Activated CD4-positive, alpha-beta T cell treated with anti-CD3 and anti-CD28 coated beads, Interleukin-2, amount 50 U/mL, for 24 hours (primary cell): Measurements from ENCODE around the gene TMEM120B.

Experiments used
- DNase-seq, 2 donors: peaks; one replicate each; pipeline ENCODE4 v3.0.0-alpha.2; 2020; ENCODE audit warnings: low read depth in 1 of 2, low spot score in 1 of 2

Gene TMEM120B

DNA sequence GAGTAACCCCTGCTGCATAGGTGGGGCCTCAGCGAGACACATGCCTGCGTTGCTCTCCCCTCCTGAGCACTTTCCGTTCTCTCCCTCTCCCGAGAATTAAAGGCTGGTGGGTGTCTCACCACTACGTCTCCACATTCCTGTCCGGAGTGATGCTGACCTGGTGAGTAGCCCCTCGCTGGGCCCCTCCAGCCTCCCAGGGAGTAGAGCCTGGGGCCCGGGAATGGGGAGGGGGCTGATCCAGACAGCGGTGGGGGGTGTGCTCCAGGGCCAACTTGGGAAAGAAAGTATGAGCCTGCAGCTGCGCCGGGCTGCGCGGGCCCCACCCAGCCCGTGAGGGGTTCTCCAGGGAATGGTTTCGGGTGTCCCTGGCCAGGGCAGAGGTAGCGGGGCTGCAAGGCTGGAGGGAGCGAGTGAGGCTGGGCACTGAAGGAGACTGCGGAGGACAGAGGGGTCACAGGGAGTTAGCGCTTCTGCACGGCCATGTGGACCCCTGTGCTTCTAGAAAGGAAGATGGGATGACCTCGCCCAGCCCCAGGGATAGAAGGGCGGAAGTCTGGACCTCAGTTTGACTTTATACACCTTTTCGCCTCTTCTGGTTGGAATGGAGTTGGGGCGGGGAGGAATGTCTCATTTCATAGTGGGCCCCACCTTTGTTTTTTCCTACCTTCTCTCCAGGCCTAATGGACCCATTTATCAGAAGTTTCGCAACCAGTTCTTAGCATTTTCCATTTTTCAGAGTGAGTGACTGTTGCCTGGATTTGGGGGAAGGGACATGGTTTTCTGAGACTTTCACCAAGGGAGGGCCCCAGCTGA lies 58.5 kb downstream of the TMEM120B start:
- DNase-seq = no peak

DNA sequence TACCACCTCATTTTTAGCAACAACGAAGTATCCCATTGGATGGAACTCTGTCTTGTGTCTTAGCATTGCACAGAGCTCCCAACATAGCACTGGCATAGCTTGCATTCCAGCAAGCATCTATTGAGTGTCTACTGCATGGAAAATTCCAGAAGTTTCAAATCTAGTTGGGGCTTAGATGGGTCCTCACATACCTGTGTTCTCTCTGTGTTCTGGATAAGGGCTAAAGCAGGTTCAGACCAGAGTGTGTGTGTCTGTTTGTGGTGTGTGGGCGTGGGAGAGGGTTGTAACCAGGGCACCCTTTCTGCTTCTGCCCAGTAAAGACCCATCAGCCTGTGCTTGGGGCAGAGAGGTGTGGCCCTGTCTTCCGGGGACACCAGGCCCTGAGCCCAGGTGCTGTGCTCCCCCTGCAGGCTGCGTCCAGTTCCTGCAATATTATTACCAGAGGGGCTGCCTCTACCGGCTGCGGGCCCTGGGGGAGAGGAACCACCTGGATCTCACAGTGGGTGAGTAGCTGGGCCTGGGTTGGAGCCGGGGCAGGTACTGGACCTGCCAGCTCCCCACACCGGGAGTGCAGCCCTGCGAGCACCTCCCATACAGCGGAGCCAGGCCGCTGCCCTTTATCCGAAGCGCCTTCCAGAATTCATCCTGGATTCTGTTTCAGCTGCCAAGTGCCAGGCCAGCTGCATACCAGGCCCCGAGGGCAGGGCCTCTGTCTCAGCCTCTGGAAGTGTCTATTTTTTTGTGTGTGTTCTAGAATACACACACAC lies 60.6 kb downstream of the TMEM120B start:
- DNase-seq = peak in 1 of 2 donors; percentile 67

DNA sequence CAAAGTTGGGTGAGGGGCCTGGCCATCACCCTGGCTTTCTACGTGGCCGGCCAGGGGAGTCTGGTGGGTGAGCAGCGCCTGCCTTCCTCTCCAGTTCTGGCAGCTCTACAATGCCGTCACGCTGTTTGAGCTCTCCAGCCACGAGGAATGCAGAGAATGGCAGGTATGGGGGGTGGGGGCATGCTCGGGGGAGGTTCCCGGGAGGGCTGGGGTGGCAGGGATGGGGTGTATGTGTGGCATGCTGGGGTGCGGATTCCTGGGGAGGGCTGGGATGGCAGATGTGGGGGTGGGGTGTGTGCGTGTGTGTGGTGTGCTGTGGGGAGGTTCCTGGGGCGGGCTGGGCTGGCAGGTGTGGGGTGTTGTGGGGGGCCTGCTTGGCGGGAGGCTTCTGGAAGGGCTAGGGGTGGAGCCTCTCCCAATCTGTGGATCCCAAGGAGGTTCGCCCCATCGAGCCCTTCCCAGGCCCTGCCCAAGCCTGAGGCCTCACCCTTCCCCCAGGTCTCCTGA lies 62.5 kb downstream of the TMEM120B start:
- DNase-seq = no peak

DNA sequence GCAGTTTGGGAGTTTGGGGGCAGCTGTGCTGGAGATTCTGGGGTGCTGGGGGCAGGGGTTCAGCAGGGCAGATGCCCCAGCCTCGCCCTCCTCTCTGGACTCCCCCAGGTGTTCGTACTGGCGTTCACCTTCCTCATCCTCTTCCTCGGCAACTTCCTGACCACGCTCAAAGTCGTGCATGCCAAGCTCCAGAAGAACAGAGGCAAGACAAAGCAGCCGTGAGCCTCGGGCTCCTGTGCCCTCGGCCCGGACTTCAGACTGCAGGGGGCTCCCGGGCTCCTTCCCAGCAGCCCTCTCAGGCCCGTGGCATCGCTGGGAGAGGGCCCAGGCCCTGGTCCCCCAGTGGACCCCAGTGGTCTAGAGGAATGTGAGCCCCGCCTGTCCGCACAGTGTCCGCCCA lies 62.9 kb downstream of the TMEM120B start:
- DNase-seq = no peak

DNA sequence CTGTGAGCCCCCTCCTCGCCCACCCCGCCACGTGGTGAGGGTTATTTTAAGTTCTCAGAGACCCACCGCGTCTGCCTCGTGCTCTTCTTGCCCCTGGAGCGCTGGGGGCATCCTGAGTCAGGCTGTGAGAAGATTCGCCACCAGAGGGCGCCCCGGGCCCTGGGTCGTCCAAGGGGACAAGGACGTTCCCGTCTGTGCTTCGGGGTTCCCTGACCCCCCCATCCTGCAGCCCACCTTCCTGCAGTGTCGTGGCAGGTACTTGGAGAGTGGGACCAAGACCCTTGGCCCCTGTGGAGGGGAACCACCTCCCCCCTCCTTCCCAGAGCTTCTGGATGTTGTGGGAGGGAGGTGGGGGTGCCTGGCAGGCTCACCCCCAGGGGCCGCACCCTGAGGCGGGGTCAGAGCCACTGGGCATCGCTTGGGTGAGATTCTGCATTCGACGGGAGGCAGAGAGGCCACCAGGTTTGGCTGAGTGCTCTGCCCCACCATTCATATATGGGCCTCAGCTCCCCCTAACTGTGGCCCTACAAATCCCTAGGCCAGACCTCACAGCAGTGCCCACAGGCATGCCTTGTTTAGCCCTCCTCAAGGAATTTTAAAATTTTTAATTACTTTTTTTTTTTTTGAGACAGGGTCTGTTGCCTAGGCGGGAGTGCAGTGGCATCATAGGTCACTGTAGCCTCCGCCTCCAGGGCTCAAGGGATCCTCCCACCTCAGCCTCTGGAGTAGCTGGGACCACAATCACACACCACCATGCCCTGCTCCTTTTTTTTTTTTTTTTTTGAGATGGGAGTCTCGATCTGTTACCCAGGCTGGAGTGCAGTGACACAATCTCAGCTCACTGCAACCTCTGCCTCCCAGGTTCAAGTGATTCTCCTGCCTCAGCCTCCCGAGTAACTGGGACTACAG lies 63.9 kb downstream of the TMEM120B start:
- DNase-seq = peak; percentile 87 to 88

DNA sequence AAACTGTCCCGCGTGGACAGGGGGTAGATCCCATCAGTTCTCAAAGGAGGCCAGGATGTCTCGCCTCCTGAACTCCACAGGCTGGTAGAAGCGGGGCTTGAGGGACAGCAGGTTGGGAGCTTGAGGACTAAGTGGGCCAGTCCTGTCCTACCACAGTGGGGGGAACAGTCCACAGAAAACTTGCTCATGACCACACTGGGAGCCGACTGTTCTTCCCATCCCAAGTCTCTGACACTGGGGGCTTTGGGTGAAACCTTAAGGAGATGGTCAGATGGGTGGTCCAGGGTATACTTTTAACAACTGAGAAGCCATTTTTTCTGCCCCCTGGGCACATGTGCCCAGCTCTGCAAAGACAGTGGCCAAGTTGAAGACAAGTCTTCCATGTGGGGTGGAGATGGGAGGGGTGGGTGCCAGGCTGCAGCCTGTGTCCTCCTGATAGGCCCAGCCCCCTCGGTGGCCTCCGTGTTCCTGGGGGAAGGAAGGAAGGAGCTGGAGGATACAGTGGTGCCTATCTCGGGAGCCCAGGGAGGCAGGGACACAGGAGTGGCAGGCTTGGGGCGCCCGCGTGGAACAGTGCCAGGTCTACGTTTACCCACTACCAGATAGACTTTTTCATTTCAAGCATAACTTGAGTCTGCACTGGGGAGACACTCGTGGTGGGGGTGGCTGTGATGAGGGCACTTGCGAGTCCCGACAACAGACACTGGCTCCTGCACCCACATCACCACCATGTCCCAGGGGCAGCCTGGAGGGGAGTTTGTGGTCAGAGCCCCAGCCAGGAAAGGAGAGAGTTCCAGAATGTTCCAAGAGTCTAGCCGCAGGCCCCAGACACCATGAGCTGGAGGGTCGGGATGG lies 66.2 kb downstream of the TMEM120B start:
- DNase-seq = no peak

DNA sequence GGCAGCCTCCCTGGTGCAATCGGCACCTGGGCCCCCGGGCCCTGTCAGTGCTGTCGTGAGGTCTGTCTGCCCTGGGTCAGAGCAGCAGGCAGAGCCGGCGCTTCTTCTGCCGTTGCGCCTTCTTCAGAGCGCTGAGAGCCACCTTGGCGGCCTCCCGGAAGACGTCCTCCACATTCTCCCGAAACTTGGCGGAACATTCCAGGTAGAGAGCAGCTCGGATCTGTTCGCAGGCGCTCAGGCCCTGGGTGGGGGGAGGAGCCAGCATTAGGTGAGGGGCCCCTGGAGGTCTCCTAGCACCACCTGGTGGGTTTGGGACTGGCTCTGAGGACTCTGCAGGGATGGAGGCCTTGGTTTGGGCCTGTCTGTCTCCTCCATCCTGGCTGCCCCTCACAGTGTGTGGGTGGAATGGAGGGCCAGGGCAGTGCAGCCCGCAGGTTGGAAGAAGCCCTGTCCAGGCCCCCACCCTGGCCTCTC lies 66.9 kb downstream of the TMEM120B start:
- no peak for DNase-seq

DNA sequence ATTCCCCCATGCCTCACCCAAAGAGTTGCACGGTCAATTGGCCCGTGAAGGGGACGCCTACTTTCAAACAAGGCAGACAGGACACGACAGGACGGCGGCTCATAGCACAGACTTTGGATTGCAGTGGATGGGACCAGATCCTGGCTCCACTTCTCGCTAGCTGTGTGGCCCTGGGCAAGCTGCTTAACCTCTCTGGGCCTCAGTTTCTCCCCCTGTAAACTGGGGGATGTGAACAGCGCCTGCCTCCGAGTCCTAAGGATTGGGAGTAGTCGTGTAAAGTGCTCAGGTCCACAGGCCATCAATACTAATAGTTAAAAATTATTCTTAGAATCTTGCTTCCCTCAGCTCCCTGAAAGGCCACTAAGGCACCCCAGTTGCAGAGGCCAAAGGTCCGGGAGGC lies 67.9 kb downstream of the TMEM120B start:
- DNase-seq = no peak

DNA sequence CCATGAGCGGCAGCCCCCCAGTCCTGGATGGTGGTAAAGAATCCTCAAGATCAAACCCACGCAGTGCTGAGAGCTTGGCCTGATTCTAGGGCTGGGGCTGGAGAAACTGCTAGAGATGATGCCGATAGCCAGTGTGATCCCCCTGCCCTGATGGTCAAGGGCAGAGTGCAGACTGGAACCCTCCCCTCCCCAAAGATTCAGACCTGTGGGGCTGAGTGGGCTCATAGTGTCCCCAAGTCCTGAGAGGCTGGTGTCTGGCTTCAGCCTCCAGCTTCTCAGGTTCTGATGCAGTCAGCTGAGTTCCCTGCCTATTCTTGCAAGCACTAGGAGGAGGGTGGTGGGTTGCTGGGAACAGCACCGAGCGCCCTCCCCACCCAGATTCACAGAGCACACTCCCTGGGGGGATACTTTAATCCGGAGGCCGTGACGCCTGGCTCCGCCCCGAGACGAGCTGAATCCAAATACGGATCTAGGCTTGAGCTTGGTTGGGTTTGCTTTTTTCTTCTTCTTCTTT lies 69.0 kb downstream of the TMEM120B start:
- no peak for DNase-seq

DNA sequence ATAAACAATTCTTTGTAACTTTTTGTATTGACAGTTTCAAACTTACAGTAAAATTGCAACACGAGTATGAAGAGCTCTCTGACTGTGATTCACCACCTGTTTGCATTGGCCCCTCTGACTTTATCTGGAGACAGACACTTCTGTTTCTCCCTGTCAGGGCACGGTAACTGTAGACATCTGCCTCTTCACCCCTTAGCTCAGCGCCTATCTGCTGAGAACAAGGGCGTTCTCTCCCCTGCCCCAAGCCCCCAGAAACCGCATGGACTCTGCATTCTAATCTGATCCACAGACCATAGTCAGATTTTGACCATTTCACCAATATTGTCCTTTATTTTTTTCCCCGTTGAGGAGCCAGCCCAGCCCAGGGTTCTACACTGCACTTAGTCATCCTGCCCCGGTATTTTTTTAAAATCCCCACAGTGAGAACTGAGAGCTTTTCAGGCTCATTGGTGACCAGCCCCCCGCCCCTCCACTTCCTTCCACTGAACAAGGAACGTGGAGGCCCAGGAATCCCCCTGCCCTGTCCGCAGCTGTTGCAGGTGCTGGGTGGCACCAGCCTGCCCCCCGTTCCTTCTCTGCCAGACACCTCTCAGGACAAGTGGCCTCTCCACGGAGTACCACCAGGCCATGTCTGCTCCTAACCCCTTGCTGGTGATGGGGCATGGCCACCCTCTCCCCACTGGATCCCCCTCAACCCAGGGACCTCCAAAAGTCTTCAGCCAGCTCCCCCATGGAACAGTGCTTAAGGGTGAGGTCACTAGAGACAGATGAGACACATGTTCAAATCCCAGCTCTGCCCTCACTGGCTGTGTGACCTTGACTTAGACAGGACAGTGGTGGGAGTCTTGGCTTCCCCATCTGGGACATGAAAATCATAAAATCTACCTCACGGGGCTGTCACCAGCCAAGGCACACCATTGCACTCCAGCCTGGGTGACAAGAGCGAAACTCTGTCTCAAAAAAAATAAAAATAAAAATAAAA lies 69.7 kb downstream of the TMEM120B start:
- DNase-seq = no peak

DNA sequence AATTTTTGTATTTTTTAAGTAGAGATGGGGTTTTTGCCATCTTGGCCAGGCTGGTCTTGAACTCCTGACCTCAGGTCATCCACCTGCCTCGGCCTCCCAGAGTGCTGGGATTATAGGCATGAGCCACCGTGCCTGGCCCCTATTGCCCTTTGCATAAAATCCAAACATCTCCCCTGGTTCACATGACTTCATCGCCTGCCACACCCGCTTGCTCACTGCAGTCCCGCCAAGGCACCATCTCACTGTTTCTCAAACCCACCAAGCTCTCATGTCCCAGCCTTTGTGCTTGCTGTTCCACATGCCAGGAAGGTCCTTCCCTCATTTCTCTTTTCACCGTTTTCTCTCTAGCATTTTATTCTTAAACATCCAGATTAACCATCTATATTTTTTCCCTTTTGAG lies 71.2 kb downstream of the TMEM120B start:
- DNase-seq = no peak

DNA sequence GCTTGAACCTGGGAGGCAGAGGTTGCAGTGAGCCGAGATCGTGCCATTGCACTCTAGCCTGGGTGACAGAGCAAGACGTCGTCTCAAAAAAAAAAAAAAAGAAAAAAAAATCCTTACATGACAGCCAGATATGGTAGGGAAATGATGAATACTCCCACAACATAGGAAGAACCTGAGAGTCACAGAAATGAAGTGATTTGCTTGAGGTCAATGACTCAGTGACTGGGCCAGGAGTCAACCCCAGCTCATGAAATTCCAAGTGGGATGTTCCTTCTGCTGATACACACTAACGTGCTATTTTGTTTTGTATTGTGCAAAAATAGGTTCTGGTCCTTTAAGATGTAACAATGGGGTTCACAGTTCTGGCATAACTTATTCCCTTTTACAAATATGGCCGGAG lies 71.9 kb downstream of the TMEM120B start:
- DNase-seq = no peak

DNA sequence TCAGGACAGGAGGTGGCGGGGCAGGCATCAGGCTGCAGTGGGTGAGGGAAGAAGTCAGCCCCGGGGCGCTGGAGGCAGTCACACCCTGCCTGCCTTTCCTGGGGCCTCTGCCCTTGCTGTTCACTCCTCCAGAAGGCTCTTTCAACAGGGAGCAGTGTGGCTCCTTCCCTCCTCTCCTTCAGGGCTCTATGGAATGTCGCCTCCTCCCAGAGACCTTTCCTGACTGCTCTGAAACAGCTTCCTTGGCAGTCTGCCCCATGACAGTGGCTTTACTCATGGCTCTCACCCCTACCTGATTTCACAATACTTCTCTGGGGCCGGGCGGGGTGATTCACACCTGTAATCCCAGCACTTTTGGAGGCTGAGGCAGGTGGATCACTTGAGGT lies 73.9 kb downstream of the TMEM120B start:
- no peak for DNase-seq

DNA sequence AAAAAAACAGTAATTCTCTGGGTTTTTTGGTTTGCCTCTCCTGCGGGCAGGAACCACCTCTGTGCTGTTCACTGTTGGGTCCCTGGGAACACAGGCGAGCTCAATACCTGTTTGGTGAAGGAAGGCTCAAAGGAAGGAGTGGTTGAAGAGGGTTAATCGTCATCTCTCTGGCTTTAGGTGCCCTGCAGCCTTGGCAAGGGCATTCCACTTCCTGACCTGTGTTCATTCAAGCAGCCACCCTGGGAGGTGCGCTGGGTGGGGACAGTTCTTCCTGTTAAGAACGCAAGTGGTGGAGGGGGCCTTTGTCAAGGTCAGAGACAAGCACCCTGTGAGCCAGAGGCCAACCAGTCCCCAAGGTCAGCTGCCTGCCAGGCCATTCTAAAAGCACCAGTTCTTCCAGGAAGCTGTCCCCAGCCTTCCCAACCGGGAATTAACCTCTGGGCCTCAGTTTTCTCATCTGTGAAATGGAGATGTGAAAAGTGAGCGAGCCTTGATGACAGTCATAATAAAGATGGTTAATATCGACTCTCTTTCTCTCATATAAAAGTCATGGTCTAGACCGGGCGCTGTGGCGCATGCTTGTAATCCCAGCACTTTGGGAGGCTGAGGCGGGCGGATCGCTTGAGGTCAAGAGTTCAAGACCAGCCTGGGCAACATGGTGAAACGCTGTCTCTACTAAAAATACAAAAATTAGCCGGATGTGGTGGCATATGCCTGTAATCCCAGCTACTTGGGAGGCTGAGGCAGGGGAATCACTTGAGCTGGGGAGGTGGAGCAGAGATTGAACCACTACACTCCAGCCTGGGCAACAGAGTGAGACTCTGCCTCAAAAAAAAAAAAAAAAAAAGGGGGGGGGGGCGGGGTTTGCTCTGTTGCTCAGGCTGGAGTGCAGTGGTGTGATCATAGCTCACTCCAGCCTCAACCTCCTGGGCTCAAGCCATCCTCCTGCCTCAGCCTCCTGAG lies 74.8 kb downstream of the TMEM120B start:
- no peak for DNase-seq

DNA sequence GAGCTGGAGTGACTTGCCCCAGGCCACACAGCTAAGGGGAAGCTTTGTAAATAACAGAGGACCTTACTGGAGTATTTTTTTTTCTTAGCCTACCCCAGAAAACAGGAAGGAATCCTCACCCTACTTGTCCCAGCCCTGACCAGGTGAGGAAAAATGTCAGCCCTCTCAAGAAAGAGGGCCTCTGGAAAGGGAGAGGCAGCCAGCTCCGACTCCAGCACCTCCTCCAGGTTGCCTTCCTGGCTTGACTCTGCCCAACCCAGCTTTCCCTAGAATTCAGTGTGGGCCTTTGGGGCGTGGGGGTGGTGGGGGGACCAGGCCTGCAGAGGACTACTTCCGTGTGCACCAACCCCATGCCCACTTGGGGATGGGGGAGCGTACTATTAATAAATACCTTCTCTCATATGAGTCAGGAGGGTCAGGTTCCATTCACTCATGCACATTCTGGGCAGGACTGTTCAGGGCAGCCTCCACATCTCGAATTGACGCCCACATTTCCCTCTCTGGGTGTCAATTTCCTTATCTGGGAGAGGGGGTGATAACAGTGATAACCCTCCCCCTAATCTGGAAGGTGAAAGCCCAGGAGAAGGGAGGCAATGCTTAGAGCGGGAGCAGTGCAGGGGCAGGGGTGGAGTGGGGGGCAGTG lies 75.7 kb downstream of the TMEM120B start:
- no peak for DNase-seq

DNA sequence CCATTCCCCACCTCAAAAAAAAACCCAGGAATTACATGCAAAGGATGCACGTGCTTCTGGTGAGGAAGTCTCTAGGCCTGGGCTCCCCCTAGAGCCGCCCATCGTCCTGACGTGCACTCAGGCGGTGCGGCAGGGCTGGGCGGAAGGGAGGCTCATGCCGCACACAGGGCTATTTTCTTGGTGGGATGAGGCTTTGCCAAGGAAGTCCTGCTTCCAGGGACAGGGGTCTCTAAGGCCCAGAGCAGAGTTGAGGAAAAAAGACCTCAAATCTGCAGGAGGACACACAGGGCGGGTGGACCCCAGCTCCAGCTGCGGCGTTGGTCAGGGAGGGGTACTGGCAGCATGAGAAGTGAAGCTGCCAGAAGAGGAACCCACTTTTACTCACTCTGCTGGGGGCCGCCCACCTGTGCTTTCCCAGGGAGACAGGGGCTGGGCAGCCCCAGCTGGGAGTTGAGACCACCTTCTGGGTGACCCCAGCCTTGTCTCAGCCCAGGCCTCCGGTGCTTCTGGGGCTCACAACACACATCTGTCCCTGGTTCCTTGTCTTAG lies 76.8 kb downstream of the TMEM120B start:
- DNase-seq = no peak
